ENCODE results near the gene CORO6.

- TF ChIP-seq, protein P1, sequence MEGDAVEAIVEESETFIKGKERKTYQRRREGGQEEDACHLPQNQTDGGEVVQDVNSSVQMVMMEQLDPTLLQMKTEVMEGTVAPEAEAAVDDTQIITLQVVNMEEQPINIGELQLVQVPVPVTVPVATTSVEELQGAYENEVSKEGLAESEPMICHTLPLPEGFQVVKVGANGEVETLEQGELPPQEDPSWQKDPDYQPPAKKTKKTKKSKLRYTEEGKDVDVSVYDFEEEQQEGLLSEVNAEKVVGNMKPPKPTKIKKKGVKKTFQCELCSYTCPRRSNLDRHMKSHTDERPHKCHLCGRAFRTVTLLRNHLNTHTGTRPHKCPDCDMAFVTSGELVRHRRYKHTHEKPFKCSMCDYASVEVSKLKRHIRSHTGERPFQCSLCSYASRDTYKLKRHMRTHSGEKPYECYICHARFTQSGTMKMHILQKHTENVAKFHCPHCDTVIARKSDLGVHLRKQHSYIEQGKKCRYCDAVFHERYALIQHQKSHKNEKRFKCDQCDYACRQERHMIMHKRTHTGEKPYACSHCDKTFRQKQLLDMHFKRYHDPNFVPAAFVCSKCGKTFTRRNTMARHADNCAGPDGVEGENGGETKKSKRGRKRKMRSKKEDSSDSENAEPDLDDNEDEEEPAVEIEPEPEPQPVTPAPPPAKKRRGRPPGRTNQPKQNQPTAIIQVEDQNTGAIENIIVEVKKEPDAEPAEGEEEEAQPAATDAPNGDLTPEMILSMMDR (IDR thresholded peaks at IDR 0.05), result no peak
- TF ChIP-seq POLR2A (IDR thresholded peaks at IDR 0.05), result no peak
- TF ChIP-seq EP300 (IDR thresholded peaks at IDR 0.05), result no peak
- no peak for TF ChIP-seq POLR2AphosphoS5 (IDR thresholded peaks at IDR 0.05)
Measured at GRCh38 chr17:29577001-29577370, 45.7 kb downstream of the CORO6 start.
